HCT116 (cell line): Measurements from ENCODE around the gene STUM. TPM values are rescaled to one million over a fixed set of nuclear protein-coding genes. Genes with fewer than 3 reads are reported as not detected.

Experiments used
- ATAC-seq: fragments of 200-7000 bp; cut with Tn5 transposase; 2 replicates; pipeline ENCODE4 v1.9.1; 2020; ENCODE audit warnings: mild to moderate bottlenecking, moderate library complexity
- BruUV-seq: library from RNA; stranded (reverse); fragments of 400-500 nt; replicated peaks from 2 replicates; lab custom pipeline; 2021; lab: Mats Ljungman, UMichigan
- CTCF ChIA-PET: fragments of 300-600 bp; sonication (Branson Sonifier 250); formaldehyde crosslinking; loops from one replicate; lab custom pipeline; 2021; ENCODE audit warnings: antibody characterized with exemption; lab: Charles Lee
- POLR2A ChIA-PET: fragments of 300-600, 350-600 bp; sonication (Branson Sonifier 250); formaldehyde crosslinking; loops from one replicate; lab custom pipeline; 2021; ENCODE audit warnings: antibody characterized with exemption; lab: Charles Lee
- RAD21 ChIA-PET, 2 experiments: fragments of 300-600 bp; sonication (Branson Sonifier 250); formaldehyde crosslinking; loops; one replicate each; lab custom pipeline; 2023; ENCODE audit warnings: low total read pairs in 2 of 2; ENCODE audit not compliant: uncharacterized antibody in 2 of 2, unreplicated experiment in 2 of 2, low non-redundant PET in 1 of 2; lab: Charles Lee
- DNase-seq: peaks from one replicate; pipeline ENCODE4 v3.0.0-alpha.2; 2010; ENCODE audit warnings: low read depth, low spot score
- H2AFZ ChIP-seq: fragments of 200-600 bp; shearing (Covaris generic), sonication (generic); 2 replicates; pipeline ENCODE4 v1.6.1; 2017; ENCODE audit warnings: low read depth, mixed run types, mixed read lengths, antibody characterized with exemption, low read length; ENCODE audit not compliant: poor library complexity, severe bottlenecking
- H3K27ac ChIP-seq: 2 replicates; pipeline ENCODE4 v1.5.1; 2012; ENCODE audit warnings: low read depth, low read length
- H3K27me3 ChIP-seq: fragments of 200-600 bp; sonication (generic); 2 replicates; pipeline ENCODE4 v1.6.1; 2016; ENCODE audit warnings: mixed run types, low read length, mixed read lengths; ENCODE audit not compliant: insufficient read depth
- H3K36me3 ChIP-seq, 2 experiments: fragments of 200-500 bp in 1 of 2; fragments of 200-600 bp in 1 of 2; sonication (Bioruptor generic) in 1 of 2; sonication (generic) in 1 of 2; 2 replicates each; pipeline versions ENCODE4 v1.5.1 to v1.6.1; 2014 to 2016; ENCODE audit warnings: low read length in 2 of 2, inconsistent platforms in 1 of 2, mixed read lengths in 1 of 2, mixed run types in 1 of 2; ENCODE audit not compliant: insufficient read depth in 2 of 2, control insufficient read depth in 1 of 2
- H3K4me1 ChIP-seq, 2 experiments: fragments of 200-600 bp in 1 of 2; sonication (generic) in 1 of 2; 2 replicates each; pipeline versions ENCODE4 v1.5.1 to v1.6.1; 2012 to 2017; ENCODE audit warnings: low read length in 2 of 2, inconsistent platforms in 1 of 2, mild to moderate bottlenecking in 1 of 2, mixed read lengths in 1 of 2, mixed run types in 1 of 2, moderate library complexity in 1 of 2; ENCODE audit not compliant: insufficient read depth in 2 of 2, control insufficient read depth in 1 of 2
- H3K4me2 ChIP-seq: fragments of 200-600 bp; sonication (generic); 2 replicates; pipeline ENCODE4 v1.6.1; 2017; ENCODE audit warnings: mixed run types, low read length, mixed read lengths
- H3K4me3 ChIP-seq, 2 experiments: fragments of 200-600 bp in 1 of 2; sonication (generic) in 1 of 2; replicated peaks in 1 of 2; 2 replicates each; pipeline ENCODE4 v1.5.1; 2011 to 2016; ENCODE audit warnings: low read length in 2 of 2, control low read depth in 1 of 2, low read depth in 1 of 2, mild to moderate bottlenecking in 1 of 2, mixed read lengths in 1 of 2, mixed run types in 1 of 2
- H3K79me2 ChIP-seq: fragments of 200-600 bp; sonication (generic); 2 replicates; pipeline ENCODE4 v1.6.1; 2017; ENCODE audit warnings: mild to moderate bottlenecking, mixed run types, low read length, moderate library complexity, mixed read lengths; ENCODE audit not compliant: insufficient read depth
- H3K9ac ChIP-seq: fragments of 200-600 bp; sonication (generic); 2 replicates; pipeline ENCODE4 v1.6.1; 2016; ENCODE audit warnings: low read length, mixed read lengths
- H3K9me2 ChIP-seq: fragments of 200-600 bp; sonication (generic), shearing (Covaris generic); 2 replicates; pipeline ENCODE4 v1.6.1; 2017; ENCODE audit warnings: mixed run types, mild to moderate bottlenecking, moderate library complexity; ENCODE audit not compliant: insufficient read depth
- H3K9me3 ChIP-seq, 2 experiments: fragments of 200-500 bp in 1 of 2; fragments of 200-600 bp in 1 of 2; sonication (Bioruptor generic) in 1 of 2; sonication (generic) in 1 of 2; 2 replicates each; pipeline ENCODE4 v1.6.1; 2014 to 2017; ENCODE audit warnings: low read length in 2 of 2, mixed read lengths in 2 of 2, inconsistent platforms in 1 of 2, low read depth in 1 of 2, mild to moderate bottlenecking in 1 of 2, mixed run types in 1 of 2, moderate library complexity in 1 of 2; ENCODE audit not compliant: control insufficient read depth in 1 of 2, insufficient read depth in 1 of 2
- H4K20me1 ChIP-seq: fragments of 200-600 bp; sonication (generic), shearing (Covaris generic); 2 replicates; pipeline ENCODE4 v1.6.1; 2017; ENCODE audit warnings: mixed run types, mild to moderate bottlenecking, moderate library complexity; ENCODE audit not compliant: insufficient read depth
- CTCF ChIP-seq, 3 experiments: fragments of 200-600 bp in 1 of 3; sonication (generic) in 1 of 3; IDR thresholded peaks in 2 of 3; conservative IDR thresholded peaks in 1 of 3; 2 replicates each; pipeline ENCODE4 v1.5.1; 2012 to 2017; ENCODE audit warnings: low read depth in 2 of 3, low read length in 2 of 3, antibody characterized with exemption in 1 of 3, borderline replicate concordance in 1 of 3, control low read depth in 1 of 3, mild to moderate bottlenecking in 1 of 3, mixed read lengths in 1 of 3, mixed run types in 1 of 3, moderate library complexity in 1 of 3; ENCODE audit not compliant: insufficient read depth in 1 of 3
- ELF1 ChIP-seq: IDR thresholded peaks from 2 replicates; pipeline ENCODE4 v1.6.1; 2012; ENCODE audit warnings: low read depth, borderline replicate concordance
- EZH2 ChIP-seq: fragments of 200-600 bp; sonication (generic); IDR thresholded peaks from 2 replicates; pipeline ENCODE4 v1.6.1; 2017; ENCODE audit warnings: antibody characterized with exemption, mixed run types
- RAD21 ChIP-seq: IDR thresholded peaks from 2 replicates; pipeline ENCODE4 v1.6.1; 2012; ENCODE audit warnings: low read depth, mild to moderate bottlenecking
- SP1 ChIP-seq: IDR thresholded peaks from 2 replicates; pipeline ENCODE4 v1.6.1; 2012; ENCODE audit warnings: low read depth
- SRF ChIP-seq: IDR thresholded peaks from 2 replicates; pipeline ENCODE4 v1.6.1; 2012; ENCODE audit warnings: low read depth
- YY1 ChIP-seq: IDR thresholded peaks from 2 replicates; pipeline ENCODE4 v1.6.1; 2011; ENCODE audit warnings: low read length, low read depth, moderate library complexity, mild to moderate bottlenecking; ENCODE audit not compliant: insufficient replicate concordance; ENCODE audit errors: extremely low read depth
- ZBTB33 ChIP-seq: IDR thresholded peaks from 2 replicates; pipeline ENCODE4 v1.6.1; 2011; ENCODE audit warnings: mild to moderate bottlenecking, low read length, moderate library complexity; ENCODE audit not compliant: insufficient replicate concordance; ENCODE audit errors: extremely low read depth
- intact Hi-C: fragments of 100-400 bp; cut with micrococcal nuclease; formaldehyde crosslinking; loops from 2 replicates; pipeline ENCODE4 v1.10.0; 2022
- total RNA-seq: library from RNA; stranded (reverse); gene quantifications from one replicate; pipeline ENCODE4 v1.2.1, GENCODE V29; 2021; ENCODE audit not compliant: unreplicated experiment

STUM gene
- total RNA-seq, 1 experiment from 2014 or later, result not detected

GRCh38 chr1:226600254-226600653 is 51.7 kb downstream of the STUM start:
- ChIA-PET POLR2A (no interaction called here), CTCF (interaction anchor here (1.2 kb wide), 1 partner anchor 8 kb away, joined by 4 read pairs; no protein-coding TSS in a partner anchor)
- intact Hi-C loops, result no loop called here

More at GRCh38 chr1:226600254-226600653, 51.7 kb downstream of the STUM start:
- no peak overlapping the region for H3K27ac ChIP-seq
- no peak overlapping the region for H3K9ac ChIP-seq
- no peak overlapping the region for H2AFZ ChIP-seq
- no peaks in the 10 kb centered on the region for H3K79me2 ChIP-seq
- no peaks in the 10 kb centered on the region for H4K20me1 ChIP-seq
- ATAC-seq (no peak), DNase-seq (no peak)
- no peak overlapping the region for H3K4me3 ChIP-seq
- H3K4me1 ChIP-seq, result peaks cover 0 to 3% of the 10 kb centered on the region in 2 experiments; a peak in 1 of 4 replicates
- TF ChIP-seq ELF1 (no peak), SRF (no peak), YY1 (no peak), CTCF (IDR thresholded peaks at IDR 0.05 in 2 of 3, conservative IDR thresholded peaks at IDR 0.05 in 1 of 3; ENCODE audit: borderline replicate concordance in 1 of 3, insufficient read depth in 1 of 3, low read depth in 2 of 3, low read length in 2 of 3) (no peak), RAD21 (no peak), ZBTB33 (no peak), EZH2 (no peak), SP1 (no peak)
- RAD21 ChIA-PET, result no interaction called here
- H3K27me3 ChIP-seq, result 0 out of 2 replicates have a peak, but pooled peaks cover 8% of the 10 kb centered on the region
- H3K9me2 ChIP-seq, result no peaks in the 10 kb centered on the region
- BruUV-seq, result no TSS peak
- H3K9me3 ChIP-seq, result no peaks in the 10 kb centered on the region
- no peak overlapping the region for H3K4me2 ChIP-seq
- no peaks in the 10 kb centered on the region for H3K36me3 ChIP-seq
